GM20431 (cell line): ENCODE measurements around the gene CEP120.

ENCODE experiments used
- in situ Hi-C: fragments of 300-500 bp; cut with MseI, MboI; formaldehyde crosslinking; loops from one replicate; pipeline ENCODE4 v1.15.0; 2020; ENCODE audit warnings: low sequenced_read_pairs; ENCODE audit not compliant: unreplicated experiment

Gene CEP120

DNA sequence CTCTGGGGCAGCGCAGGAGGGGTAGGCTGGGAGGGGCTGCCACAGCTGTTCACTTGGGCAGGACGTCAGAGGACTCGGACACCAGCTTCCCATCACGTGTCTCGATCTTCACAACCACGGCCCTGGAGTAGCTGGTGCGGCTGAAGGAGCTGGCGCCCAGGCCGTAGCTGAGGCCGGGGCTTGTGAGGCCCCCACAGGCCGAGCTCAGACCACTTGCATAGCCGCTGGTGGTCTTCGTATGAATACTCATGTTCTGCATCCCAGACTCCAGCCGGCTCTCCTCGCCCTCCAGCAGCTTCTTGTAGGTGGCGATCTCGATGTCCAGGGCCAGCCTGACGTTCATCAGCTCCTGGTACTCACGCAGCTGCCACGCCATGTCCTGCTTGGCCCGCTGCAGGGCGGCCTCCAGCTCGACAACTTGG, 22.3 kb downstream of the CEP120 start:
- in situ Hi-C loops: loop anchor here (25.0 kb wide), 1 partner anchor 211 kb away; no protein-coding TSS in a partner anchor

DNA sequence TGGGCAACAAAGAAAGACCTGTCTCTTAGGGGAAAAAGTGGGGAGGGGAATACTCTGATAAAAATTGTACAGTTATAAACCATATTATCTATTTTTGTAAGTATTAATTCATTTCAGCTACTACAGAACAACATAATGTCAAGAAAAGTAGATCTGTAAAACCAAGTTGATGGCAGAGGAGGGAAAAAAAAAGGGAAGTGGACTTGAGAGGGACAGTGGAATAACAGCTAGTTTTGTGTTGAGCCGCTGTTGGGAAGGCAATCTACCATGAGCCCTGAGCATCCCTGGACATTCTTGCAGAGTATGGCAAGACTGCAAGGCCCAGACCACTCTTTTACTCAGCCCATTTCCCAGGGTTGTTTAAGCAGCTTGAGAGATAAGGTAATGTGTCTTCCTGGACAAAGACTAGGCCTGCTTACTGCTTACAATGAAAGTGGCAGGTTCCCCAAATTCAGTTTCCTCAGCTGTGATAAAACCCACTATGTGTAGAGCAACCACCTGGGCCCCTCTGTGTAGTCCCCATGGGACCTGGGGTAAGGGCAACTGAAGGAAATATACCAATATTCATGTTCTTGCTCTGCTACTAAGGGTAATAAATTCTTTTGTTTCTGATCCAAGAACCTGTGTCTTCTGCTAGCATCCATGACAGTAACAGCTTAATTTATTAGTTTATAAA, 25.0 kb downstream of the CEP120 start:
- in situ Hi-C loops: no loop called here

DNA sequence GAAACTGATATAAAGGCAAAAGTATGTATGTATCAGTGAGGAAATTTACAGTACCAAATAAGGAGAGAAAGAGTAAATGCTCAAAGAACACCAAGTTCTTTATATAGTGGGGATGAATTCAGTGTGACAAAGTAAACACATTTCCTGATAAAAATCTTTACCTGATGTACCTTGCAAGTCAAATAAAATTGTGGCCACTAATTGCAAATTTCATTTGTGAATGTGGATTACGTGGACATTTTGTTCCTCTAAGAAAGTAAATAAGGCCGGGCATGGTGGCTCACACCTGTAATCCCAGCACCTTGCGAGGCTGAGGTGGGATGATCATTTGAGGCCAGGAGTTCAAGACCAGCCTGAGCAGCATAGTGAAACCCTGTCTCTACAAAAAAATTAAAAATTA, 25.7 kb downstream of the CEP120 start:
- in situ Hi-C loops: no loop called here

GRCh38 chr5:123391009-123391408, 32.2 kb downstream of the CEP120 start:
- in situ Hi-C loops: no loop called here

- in situ Hi-C loops: no loop called here
Measured at GRCh38 chr5:123389794-123390193, 33.4 kb downstream of the CEP120 start.

DNA sequence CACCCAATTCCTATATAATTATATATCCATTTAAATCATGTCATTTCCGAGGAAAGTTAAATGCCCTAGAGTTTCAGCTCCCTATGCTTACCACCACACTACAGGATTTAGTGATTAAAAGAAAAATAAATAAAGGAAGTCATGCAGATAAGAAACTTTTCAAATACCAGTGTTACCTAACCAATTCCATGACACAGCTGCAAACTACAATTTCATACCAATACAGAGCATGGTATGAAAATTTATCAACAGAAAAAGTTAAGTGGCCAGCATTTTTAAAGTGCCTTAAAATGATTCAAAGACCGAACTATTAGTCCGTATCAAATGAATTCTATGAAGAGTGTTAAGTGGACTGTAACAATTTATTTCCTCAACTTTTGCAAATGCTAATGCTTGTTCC, 35.9 kb downstream of the CEP120 start:
- in situ Hi-C loops: no loop called here

DNA sequence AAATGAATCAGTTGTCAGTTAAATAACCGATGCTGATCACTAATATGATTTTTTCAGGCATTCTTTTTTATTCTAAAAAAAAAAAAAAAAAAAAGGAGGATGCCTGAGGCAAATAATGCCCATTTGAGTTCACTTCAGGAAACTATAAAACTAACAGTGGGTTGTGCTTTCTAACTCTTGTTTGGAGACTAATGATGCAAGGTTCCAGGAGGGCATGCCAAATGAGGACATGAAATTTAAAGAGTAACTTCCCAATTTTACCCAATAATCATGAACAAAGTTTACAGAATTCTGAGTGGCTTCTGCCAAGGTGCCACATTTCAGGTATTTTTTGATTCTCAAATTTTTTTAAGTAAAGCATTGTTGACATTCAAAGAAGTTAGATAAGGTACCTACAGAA, 41.0 kb downstream of the CEP120 start:
- in situ Hi-C loops: no loop called here

GRCh38 chr5:123371575-123372179, 51.5 kb downstream of the CEP120 start:
- in situ Hi-C loops: no loop called here

- in situ Hi-C loops: no loop called here
Measured at GRCh38 chr5:123369371-123369968, 53.7 kb downstream of the CEP120 start.

DNA sequence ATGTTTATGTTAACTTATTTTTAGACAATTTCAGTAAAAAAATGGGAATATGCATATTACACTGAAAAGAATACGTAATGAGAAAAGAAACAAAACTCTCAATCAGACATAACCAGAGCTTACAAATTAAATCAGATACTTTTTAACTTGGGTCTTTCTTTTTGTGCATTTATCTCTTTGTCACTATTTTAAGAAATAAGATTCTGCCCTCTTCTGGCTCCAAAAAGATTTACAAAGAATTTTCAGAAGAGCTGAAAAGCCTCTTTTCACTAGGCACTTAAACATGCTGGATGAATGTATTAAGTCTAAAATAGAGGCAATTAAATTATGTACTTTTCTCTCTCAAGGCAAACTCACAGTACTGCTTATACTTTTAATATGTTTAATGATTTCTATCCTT, 55.5 kb downstream of the CEP120 start:
- in situ Hi-C loops: no loop called here

- in situ Hi-C loops: no loop called here
Measured at GRCh38 chr5:123365156-123365555, 58.0 kb downstream of the CEP120 start.

DNA sequence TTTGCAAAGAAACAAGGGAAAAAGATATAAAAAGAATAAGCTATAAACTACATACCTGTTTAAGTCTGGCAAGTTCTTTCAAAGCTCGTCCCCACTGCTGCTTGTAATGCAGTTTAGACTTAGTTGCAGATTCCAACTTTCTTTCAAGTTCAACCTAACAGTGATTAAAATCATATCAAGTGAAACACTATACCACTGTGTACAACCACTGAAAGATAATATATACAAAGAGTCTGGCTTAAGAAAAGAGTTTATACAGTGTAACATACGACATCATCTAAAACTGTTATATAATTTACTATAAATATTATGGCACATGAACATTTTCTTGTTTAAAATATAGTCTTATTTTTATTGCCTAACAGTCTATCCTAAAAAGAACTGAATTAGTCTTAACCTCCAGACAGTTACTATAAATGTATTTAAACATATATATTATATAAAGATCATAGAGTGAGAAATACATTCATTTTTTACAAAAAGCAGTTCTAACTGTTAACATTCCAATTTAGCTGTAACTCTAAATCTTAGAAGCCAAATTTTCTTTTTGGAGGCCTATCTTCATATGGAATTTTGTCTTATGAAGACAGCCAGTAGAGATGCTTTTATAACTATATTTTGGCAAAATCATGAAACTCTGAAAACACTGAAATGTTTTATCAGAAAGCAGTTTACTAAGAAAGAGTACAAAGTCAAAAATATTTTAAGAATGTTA, 58.6 kb downstream of the CEP120 start:
- in situ Hi-C loops: no loop called here

GRCh38 chr5:123360910-123361309, 62.3 kb downstream of the CEP120 start:
- in situ Hi-C loops: no loop called here

GRCh38 chr5:123360201-123360571, 63.0 kb downstream of the CEP120 start:
- in situ Hi-C loops: no loop called here

- in situ Hi-C loops: no loop called here
Measured at GRCh38 chr5:123359454-123360200, 63.6 kb downstream of the CEP120 start.

GRCh38 chr5:123358751-123359150, 64.5 kb downstream of the CEP120 start:
- in situ Hi-C loops: no loop called here

DNA sequence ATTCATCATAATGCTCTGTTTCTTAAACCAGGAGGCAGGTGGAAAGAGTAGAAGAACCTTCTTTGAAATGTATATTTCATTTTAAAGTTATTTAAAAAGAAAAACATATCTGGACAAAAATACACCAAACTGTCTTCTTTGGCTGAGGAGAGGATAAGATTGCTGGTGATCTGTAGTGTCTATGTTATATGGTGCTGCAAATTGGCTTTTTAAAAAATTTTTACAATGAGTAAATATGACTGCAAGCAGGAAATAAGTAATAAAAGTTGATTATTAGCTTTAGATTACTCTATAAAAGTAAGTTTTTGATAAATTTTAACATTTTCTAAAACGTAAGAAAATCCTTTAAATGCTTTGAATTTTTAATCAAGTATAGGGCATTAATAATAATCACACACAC, 64.9 kb downstream of the CEP120 start:
- in situ Hi-C loops: no loop called here

DNA sequence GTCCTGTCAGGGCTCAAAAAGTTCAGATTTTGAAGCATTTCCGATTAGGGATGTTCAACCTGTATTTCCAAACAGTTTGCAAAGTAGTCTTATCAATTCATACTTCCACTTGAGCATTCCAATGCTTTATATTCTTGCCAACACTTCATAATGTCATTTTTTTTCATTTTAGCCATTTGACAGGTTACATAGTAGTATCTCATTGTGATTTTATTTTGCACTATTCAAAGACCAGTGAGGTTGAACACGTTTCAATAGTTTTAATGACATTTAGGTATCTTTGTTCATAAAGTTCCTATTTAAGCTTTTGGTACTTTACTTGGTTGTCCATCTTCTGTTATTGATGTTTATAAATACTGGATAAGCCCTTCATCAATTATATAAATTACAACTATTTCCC, 71.4 kb downstream of the CEP120 start:
- in situ Hi-C loops: no loop called here

GRCh38 chr5:123351240-123351639, 72.0 kb downstream of the CEP120 start:
- in situ Hi-C loops: no loop called here

DNA sequence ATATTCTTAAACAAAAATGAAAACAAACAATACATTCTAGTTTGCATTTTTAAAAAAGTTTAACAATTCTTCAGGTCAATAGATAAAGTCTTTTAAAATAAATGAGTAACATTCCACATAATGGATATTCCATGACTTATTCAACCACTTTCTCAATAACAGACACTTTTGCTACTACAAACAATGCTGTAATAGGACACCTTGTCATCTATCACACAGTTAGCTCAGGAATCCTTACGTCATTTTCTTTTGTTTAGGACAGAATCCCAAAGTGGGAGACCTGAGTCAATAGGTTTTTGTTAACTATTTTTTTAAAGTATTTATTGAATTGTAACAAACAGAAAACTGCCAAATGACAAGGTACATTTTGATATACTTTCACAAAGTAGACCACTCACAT, 72.5 kb downstream of the CEP120 start:
- in situ Hi-C loops: no loop called here
